Stimulated activated CD8-positive, alpha-beta memory T cell treated with anti-CD3 and anti-CD28 coated beads, Interleukin-12 subunit alpha, Interleukin-12 subunit beta, amount 100 ng/mL, for 24 hours (primary cell): ENCODE measurements around the gene AIRE.
"Not testable (repeated sequence)": the region's sequence is repeated elsewhere in the genome, so short reads cannot be mapped to it uniquely, and the experiment has no call there.

Experiments
- DNase-seq: peaks from one replicate; pipeline ENCODE4 v3.0.0-alpha.2; 2020; ENCODE audit errors: extremely low read depth

Gene AIRE

GRCh38 chr21:44337941-44338895 is 52.5 kb downstream of the AIRE start:
- no peak for DNase-seq

GRCh38 chr21:44338971-44339910 is 53.6 kb downstream of the AIRE start, which contains the start of gene CFAP410:
TSS of gene CFAP410 (minus strand) at chr21:44339390. CDS start at chr21:44339194, 196 bp downstream.
- DNase-seq, result peak; percentile 88

- DNase-seq, result not testable (repeated sequence)
These were observed 56.2 kb downstream of the AIRE start for GRCh38 chr21:44341726-44342458.

GRCh38 chr21:44342981-44343380 is 57.3 kb downstream of the AIRE start:
- DNase-seq, result not testable (repeated sequence)

GRCh38 chr21:44344541-44345183 is 59.0 kb downstream of the AIRE start:
- no peak for DNase-seq

GRCh38 chr21:44345495-44345894 is 59.8 kb downstream of the AIRE start:
- no peak for DNase-seq

GRCh38 chr21:44347911-44348451 is 62.3 kb downstream of the AIRE start:
- DNase-seq, result no peak
